Transverse colon (tissue), 4 donors: ENCODE data around the gene TMEM234. TPM values are rescaled to one million over a fixed set of nuclear protein-coding genes. Genes with fewer than 3 reads are reported as not detected.

Experiments used
- DNase-seq: peaks from one replicate; pipeline ENCODE4 v3.0.0-alpha.2; 2019
- H3K27ac ChIP-seq, 4 donors: fragments of 200-600 bp; sonication (generic); 2 replicates each; pipeline ENCODE4 v1.5.1; 2016 to 2018; ENCODE audit warnings: inconsistent platforms in 4 of 4
- H3K27me3 ChIP-seq: fragments of 200-600 bp; sonication (generic); 2 replicates; pipeline ENCODE4 v1.5.1; 2017; ENCODE audit warnings: inconsistent platforms
- H3K36me3 ChIP-seq, 4 donors: fragments of 200-600 bp; sonication (generic); 2 replicates each; pipeline ENCODE4 v1.5.1; 2017 to 2019; ENCODE audit warnings: inconsistent platforms in 4 of 4
- H3K4me1 ChIP-seq, 4 donors: fragments of 200-600 bp; sonication (generic); 2 replicates each; pipeline ENCODE4 v1.5.1; 2017 to 2020; ENCODE audit warnings: inconsistent platforms in 4 of 4
- H3K4me3 ChIP-seq, 4 donors: fragments of 200-600 bp; sonication (generic); 1 replicate in 1 of 4; 2 replicates in 3 of 4; pipeline versions ENCODE4 v1.5.1 to v1.6.1; 2017 to 2019; ENCODE audit warnings: inconsistent platforms in 4 of 4
- H3K9me3 ChIP-seq, 2 donors: fragments of 200-600 bp; sonication (generic); 2 replicates each; pipeline ENCODE4 v1.5.1; 2017 to 2019; ENCODE audit warnings: inconsistent platforms in 2 of 2
- CTCF ChIP-seq, 5 experiments: fragments of 200-600 bp in 3 of 5; fragments of 450-650 bp in 2 of 5; sonication (generic) in 3 of 5; IDR thresholded peaks; 1 replicate in 2 of 5; 2 replicates in 3 of 5; pipeline ENCODE4 v1.5.1; 2016 to 2017; ENCODE audit warnings: antibody characterized with exemption in 5 of 5, inconsistent platforms in 3 of 5, mild to moderate bottlenecking in 2 of 5, moderate library complexity in 1 of 5
- EP300 ChIP-seq: sonication (generic); formaldehyde crosslinking; IDR thresholded peaks from one replicate; pipeline ENCODE4 v1.6.1; 2017; ENCODE audit warnings: antibody characterized with exemption, low read depth
- POLR2A ChIP-seq: fragments of 450-650 bp; IDR thresholded peaks from one replicate; pipeline ENCODE4 v1.6.1; 2016; ENCODE audit warnings: antibody characterized with exemption, mild to moderate bottlenecking, moderate library complexity
- POLR2AphosphoS5 ChIP-seq, 3 donors: sonication (generic); formaldehyde crosslinking; IDR thresholded peaks; one replicate each; pipeline ENCODE4 v1.6.1; 2016; ENCODE audit warnings: antibody characterized with exemption in 3 of 3
- WGBS, 2 donors: methylation state at CpG; one replicate each; pipeline ENCODE4 v1.1.5; 2018; ENCODE audit warnings: low coverage in 1 of 2; 5-methylcytosine and 5-hydroxymethylcytosine counted together
- in situ Hi-C, 4 donors: fragments of 200-750 bp; cut with MboI; loops; one replicate each; pipeline versions ENCODE4 v1.15.0 to v1.15.1; 2017; ENCODE audit warnings: low sequenced_read_pairs in 3 of 4, low pct_ligation_motif_present in 1 of 4, low pct_unique_long_range_greater_than_20kb in 1 of 4
- intact Hi-C: fragments of 100-400 bp; cut with DNase I; formaldehyde crosslinking; loops from one replicate; pipeline ENCODE4 v1.15.1; 2023; ENCODE audit warnings: low total_unique reads
- small RNA-seq, 4 donors: library from RNA; depleted of rRNA; stranded (forward); fragments of <200 nt; gene quantifications; one replicate each; pipeline ENCODE3, GENCODE V24; 2016
- total RNA-seq, 4 donors: library from RNA; depleted of rRNA; stranded (reverse); fragments of >200 nt; gene quantifications; one replicate each; pipeline ENCODE4 v1.1.0, GENCODE V29; 2016

TMEM234 gene
- total RNA-seq, 4 donors from 2014 or later: 16.5 to 166 (median 22.7) TPM

- 15 to 20% methylated on average over 5 to 7 of the region's 7 CpGs for WGBS, 2 donors
- TF ChIP-seq CTCF (IDR thresholded peaks at IDR 0.05) (no peak), POLR2A (no peak), EP300 (no peak), POLR2AphosphoS5 (IDR thresholded peaks at IDR 0.05) (no peak)
- Histone ChIP-seq H3K27me3 (no peaks in the 10 kb centered on the region), H3K4me3 (peak overlapping the region in 3 of 4 donors; percentile 55 to 82 (median 73)), H3K36me3 (peaks cover 0 to 4% (median 1%) of the 10 kb centered on the region in 4 donors), H3K27ac (peak overlapping the region; percentile 94 to 98 (median 96)), H3K4me1 (peaks cover 12 to 43% (median 35%) of the 10 kb centered on the region in 4 donors), H3K9me3 (no peaks in the 10 kb centered on the region)
- no peak for DNase-seq
- in situ Hi-C loops: no loop called here
- intact Hi-C loops: no loop called here
These were observed 43.0 kb downstream of the TMEM234 start for GRCh38 chr1:32179193-32179442.

DNA sequence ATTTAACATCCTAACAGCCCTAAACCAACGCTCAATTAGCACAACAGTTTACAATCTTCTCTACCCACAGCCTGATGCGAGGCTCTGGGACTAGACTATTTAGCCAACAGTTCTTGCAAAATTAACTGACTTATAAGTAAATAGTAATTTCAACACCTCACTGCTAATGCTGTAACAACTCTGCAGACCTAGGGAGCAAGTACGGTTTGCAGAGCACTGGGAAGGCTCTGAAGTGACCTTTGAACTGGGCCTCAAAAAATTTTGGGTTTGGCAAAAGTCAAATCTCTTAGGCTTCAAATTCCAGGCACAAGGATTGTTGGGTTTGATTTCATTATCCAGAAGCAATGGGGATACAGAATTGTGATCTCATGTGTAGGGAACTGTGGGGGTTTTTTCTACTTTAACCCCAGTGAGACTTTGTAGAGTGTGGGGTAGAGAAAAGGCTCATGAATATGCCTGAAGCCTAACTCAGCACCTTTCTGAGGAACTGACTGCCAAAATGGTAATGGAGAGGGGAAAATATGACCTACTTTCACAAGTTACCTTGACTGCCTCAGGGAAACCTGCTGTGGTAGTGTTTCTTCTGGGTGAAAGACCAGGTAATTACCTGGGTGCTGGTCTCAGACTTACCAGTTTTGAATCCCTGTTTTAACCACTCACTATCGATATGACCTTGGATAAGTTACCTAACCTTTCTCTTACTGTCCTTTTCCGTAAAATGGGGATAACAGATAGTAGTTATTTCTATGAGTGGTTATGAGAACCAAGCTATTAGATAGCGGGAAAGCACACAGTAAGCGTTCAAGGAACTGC is 43.6 kb downstream of the TMEM234 start:
- TF ChIP-seq POLR2AphosphoS5 (IDR thresholded peaks at IDR 0.05) (no peak), EP300 (no peak), CTCF (IDR thresholded peaks at IDR 0.05) (no peak), POLR2A (no peak)
- no peaks in the 10 kb centered on the region for H3K27me3 ChIP-seq
- H3K4me1 ChIP-seq: peaks cover 12 to 38% (median 32%) of the 10 kb centered on the region in 4 donors
- peak overlapping the region; percentile 94 to 98 (median 96) for H3K27ac ChIP-seq
- no peaks in the 10 kb centered on the region for H3K9me3 ChIP-seq
- intact Hi-C loops (no loop called here), in situ Hi-C loops (no loop called here)
- no peaks in the 10 kb centered on the region for H3K36me3 ChIP-seq
- no peak for DNase-seq
- H3K4me3 ChIP-seq: peak overlapping the region in 3 of 4 donors; percentile 55 to 82 (median 73)
- WGBS, 2 donors: 83 to 88% methylated on average over 5 to 7 of the region's 7 CpGs

- no peak for DNase-seq
- intact Hi-C loops (no loop called here), in situ Hi-C loops (no loop called here)
- H3K27ac ChIP-seq: no peak overlapping the region
- no peak for TF ChIP-seq POLR2AphosphoS5 (IDR thresholded peaks at IDR 0.05)
- TF ChIP-seq POLR2A: no peak
- TF ChIP-seq EP300: no peak
- TF ChIP-seq CTCF (IDR thresholded peaks at IDR 0.05): no peak
- no peak overlapping the region for H3K4me3 ChIP-seq
- peaks cover 0 to 36% (median 15%) of the 10 kb centered on the region in 4 donors for H3K36me3 ChIP-seq
- no peaks in the 10 kb centered on the region for H3K27me3 ChIP-seq
- no peaks in the 10 kb centered on the region for H3K9me3 ChIP-seq
- 91 to 100% methylated on average over 1 of the region's 1 CpG for WGBS, 2 donors
- H3K4me1 ChIP-seq: no peaks in the 10 kb centered on the region
These were observed 49.4 kb downstream of the TMEM234 start for GRCh38 chr1:32172621-32173245.

DNA sequence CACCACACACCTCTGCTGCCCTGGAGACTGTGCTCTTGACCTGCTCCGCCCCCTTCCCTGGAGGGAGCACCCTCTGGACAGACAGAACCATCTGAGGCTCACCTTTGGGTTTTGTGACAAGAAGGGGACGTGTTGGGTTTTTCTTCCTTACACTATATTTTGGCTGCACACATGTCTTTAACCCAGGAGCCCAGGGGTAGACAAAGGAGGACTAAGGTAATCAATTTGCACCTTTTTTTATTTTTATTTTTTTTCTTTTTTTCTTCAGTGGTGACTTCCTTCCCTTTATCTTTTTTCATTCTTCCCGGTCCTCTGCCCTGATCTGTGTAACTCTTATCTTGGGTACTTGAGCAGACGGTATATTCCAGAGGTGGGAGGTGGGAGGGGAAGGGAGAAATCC is 51.2 kb downstream of the TMEM234 start:
- no peaks in the 10 kb centered on the region for H3K4me1 ChIP-seq
- TF ChIP-seq CTCF (IDR thresholded peaks at IDR 0.05): no peak
- no peak for TF ChIP-seq POLR2A
- no peak for TF ChIP-seq POLR2AphosphoS5 (IDR thresholded peaks at IDR 0.05)
- no peak for TF ChIP-seq EP300
- no peaks in the 10 kb centered on the region for H3K27me3 ChIP-seq
- no peak overlapping the region for H3K27ac ChIP-seq
- 66 to 86% methylated on average over 3 to 4 of the region's 4 CpGs for WGBS, 2 donors
- in situ Hi-C loops (no loop called here), intact Hi-C loops (no loop called here)
- peaks cover 0 to 51% (median 23%) of the 10 kb centered on the region in 4 donors for H3K36me3 ChIP-seq
- H3K4me3 ChIP-seq: no peak overlapping the region
- H3K9me3 ChIP-seq: no peaks in the 10 kb centered on the region
- DNase-seq: no peak

Small RNAs within 50 kb of the gene (small RNA-seq; reads per million reads assigned to genes)
- 0 reads per million in 4 donors for gene RF00017

Other genes with a start within 250 kb of the TMEM234 start
- 10 to 100 TPM; 49.3 to 83.4 (median 57.1) TPM for gene KHDRBS1, start 208.5 kb downstream of the TMEM234 start, total RNA-seq
- 10 to 100 TPM in 1 of 4 donors, 1 to 10 TPM in 3; 2.6 to 35.8 (median 3.5) TPM for gene TMEM39B, start 149.4 kb downstream of the TMEM234 start, total RNA-seq
- 10 to 100 TPM; 20.5 to 30.5 (median 25.4) TPM for gene KPNA6, start 114.3 kb downstream of the TMEM234 start, total RNA-seq
- 10 to 100 TPM; 16.5 to 37.3 (median 25.7) TPM for gene TXLNA, start 42.7 kb downstream of the TMEM234 start, total RNA-seq
- gene CCDC28B, start 21.8 kb downstream of the TMEM234 start, total RNA-seq: 1 to 10 TPM in 3 of 4 donors, not detected in 1; 1.2 to 4.0 (median 2.7) TPM
- 1 to 10 TPM in 2 of 4 donors, under 1 TPM in 1, not detected in 1; 1.00 to 2.0 (median 1.9) TPM for gene IQCC, start 16.7 kb downstream of the TMEM234 start, total RNA-seq
- gene DCDC2B, start 13.3 kb downstream of the TMEM234 start, total RNA-seq: not detected
- 100 to 1,000 TPM in 3 of 4 donors, 10 to 100 TPM in 1; 43.8 to 122 (median 114) TPM for gene EIF3I, start 54 bp upstream of the TMEM234 start, total RNA-seq
- 1 to 10 TPM in 2 of 4 donors, not detected in 2; 1.1 to 1.5 TPM for gene FAM167B, start 24.9 kb upstream of the TMEM234 start, total RNA-seq
- gene LCK, start 28.9 kb upstream of the TMEM234 start, total RNA-seq: 10 to 100 TPM in 1 of 4 donors, 1 to 10 TPM in 2, not detected in 1; 4.5 to 12.3 (median 8.7) TPM
- 100 to 1,000 TPM in 3 of 4 donors, 10 to 100 TPM in 1; 85.2 to 218 (median 174) TPM for gene HDAC1, start 69.7 kb upstream of the TMEM234 start, total RNA-seq
- gene MARCKSL1, start 113.9 kb upstream of the TMEM234 start, total RNA-seq: 10 to 100 TPM; 40.0 to 62.8 (median 53.0) TPM
- gene FAM229A, start 140.1 kb upstream of the TMEM234 start, total RNA-seq: 10 to 100 TPM; 12.1 to 59.1 (median 21.1) TPM
- gene TSSK3, start 140.2 kb upstream of the TMEM234 start, total RNA-seq: 1 to 10 TPM in 2 of 4 donors, not detected in 2; 1.3 to 1.4 TPM
- 100 to 1,000 TPM in 3 of 4 donors, 10 to 100 TPM in 1; 94.8 to 140 (median 117) TPM for gene BSDC1, start 172.1 kb upstream of the TMEM234 start, total RNA-seq
- gene ZBTB8B, start 242.7 kb upstream of the TMEM234 start, total RNA-seq: under 1 TPM in 1 of 4 donors, not detected in 3; under 0.01 TPM